Right hindlimb (tissue), 1 donor: ENCODE measurements around the gene MPPED1.
A peak's percentile ranks its signal among the peaks of the same experiment; 100 is the strongest.

Experiments used
- DNase-seq: peaks from one replicate; pipeline ENCODE4 v3.0.0-alpha.2; 2018

Gene MPPED1

DNA sequence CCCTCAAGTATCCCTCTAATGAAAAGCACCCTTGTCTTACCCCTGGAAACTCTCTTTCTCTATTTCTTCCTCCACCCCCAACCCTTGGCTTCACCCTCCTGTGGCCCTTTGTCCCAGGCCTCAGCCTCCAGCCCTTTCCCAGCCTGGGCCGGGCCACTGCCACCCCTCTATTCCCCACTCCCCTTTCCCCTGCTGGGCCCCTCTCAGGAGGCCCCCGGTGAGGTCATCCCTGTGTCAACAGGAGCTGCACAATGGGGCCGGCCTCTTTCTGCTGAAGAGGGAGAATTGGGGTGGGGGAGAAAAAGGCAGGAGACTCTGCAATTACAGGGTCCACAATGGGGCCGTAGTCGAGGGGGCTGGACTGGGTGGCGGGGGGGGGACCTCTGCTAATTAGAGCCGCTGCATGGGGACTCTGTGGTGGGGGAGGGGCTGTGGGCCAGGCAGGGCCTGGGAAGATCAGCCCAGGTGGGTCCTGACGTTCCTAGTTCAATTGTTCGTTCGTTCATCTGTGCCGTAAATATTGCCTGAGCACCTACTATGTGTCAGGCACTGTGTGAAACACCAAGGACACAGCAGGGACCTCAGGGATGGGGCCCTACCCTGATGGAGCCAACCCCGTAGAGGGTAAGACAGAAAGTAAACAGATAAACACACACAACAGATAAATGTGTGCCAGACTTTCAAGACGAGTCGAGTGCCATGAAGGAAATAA, 18.5 kb upstream of the MPPED1 start:
- DNase-seq = no peak

DNA sequence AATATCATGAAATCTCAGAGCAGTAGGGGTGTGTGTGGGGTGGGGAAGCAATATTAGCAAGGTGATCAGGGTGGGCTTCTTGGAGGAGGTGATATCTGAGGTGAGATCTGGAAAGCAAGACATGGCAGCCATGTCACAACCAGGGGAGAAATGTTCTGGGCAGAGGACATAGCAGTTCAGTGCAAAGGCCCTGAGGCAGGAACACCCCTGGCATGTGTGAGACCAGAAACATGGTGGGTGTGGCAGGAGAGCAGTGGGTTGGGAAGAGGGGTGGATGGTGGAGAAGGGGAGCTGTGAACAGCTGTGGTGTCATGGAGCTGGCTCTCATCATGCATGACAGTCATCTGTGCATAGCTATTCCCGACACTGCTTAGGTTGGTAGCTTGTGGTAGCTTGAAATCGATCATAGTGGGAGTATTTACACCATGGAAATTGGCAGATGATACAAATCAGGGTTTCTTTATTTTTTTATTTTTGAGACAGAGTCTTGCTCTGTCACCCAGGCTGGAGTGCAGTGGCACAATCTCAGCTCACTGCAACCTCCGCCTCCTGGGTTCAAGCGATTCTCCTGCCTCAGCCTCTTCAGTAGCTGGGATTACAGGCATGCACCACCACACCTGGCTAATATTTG, 17.9 kb upstream of the MPPED1 start:
- no peak for DNase-seq

DNA sequence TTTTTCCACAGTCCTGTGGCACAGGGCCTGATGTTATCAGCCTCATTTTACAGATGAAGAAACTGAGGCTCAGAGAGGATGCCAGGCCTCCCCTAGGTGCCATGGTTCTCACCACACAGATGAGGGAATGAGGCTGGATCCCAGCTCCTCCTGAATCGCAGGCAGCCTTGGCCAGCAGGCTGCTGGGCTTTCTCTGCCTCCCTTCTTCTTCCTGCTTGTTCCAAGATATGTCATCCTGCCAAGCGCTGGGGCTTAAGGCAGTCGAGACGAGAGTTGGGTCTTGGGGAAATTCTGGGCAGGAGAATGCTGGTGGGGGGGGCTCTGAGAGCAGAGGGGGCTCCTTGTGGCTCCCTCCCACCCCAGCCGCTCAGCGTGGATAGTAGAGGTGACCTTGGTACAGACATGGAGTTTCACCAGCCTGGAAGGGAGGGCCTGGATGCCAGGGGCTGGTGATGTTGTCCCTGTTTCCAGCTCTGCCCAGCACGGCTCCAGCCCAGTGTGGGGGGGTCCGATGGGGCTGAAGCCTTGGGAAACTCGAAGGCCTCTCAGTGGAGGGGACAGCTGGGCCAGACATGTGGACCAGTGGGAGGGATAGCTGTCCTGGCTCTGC, 16.6 kb upstream of the MPPED1 start:
- DNase-seq = no peak

DNA sequence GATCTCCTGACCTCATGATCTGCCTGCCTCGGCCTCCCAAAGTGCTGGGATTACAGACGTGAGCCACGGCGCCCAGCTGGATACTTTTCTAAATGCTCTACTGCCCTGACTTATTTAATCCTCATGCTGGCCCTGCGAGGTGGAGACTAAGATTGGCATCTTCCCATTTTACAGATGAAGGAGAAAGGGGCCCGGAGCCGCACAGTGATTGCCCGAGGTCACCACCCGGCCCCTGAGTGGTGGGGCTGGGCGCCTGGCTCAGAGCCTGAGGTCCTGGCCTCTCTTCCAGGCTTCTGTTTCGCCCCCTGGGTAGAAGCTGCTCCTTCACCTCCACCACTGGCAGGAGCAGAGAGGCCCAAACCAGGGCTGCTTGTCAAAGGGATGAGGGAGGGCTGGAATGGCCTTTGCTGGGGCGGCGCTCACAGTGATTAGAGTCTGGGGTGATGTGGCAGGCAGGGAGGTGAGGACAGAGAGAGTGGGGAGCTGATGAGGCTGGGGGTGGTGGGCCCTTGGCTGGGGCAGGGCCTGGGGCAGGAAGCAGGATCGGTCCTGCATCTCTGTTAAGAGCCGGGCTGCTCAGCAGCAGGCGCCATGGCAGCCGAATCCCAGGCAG, 15.4 kb upstream of the MPPED1 start:
- no peak for DNase-seq

DNA sequence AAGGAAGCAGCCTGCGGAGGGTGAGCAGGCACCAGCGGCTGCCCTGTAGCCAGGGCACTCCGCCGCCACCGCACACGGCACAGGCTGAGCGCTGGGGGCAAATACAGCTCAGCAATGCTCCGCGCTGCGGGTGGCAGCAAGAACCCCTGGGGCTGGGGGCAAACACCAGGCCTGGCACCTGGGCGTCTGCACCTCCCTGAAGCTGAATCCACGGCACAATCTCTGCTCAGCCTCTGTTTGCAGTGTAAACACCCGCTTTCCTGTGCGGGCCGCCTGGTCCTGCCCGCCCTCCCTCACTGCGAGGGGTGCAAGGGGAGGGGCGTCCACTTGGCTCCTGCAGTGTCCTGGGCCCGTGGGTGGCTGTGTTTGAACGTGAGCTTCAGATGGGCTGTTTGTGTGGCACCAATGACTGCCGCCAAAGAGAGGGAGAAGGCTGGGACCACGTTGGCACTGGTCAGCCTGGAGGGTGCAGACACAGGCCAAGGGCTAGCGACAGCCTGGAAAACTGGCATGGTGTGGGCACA, 14.8 kb upstream of the MPPED1 start:
- no peak for DNase-seq

DNA sequence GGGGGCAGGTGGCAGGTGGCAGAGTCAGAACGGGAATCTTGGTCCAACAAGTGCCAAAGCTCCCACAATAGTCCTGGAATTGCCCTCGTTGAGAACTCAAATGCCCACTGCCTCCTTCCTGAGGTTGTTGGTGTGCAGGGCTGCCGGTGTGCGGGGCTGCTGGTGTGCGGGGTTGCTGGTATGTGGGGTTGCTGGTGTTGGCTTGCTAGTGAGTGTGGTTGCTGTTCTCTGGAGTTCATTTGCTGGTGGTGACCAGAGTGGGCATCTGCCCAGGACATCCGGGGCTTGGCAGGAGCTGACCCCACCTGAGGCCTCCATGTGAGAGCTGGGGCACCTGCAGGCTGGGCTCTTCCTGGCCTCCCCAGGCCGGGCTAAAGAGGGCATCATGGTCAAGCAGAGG, 14.0 kb upstream of the MPPED1 start:
- no peak for DNase-seq

DNA sequence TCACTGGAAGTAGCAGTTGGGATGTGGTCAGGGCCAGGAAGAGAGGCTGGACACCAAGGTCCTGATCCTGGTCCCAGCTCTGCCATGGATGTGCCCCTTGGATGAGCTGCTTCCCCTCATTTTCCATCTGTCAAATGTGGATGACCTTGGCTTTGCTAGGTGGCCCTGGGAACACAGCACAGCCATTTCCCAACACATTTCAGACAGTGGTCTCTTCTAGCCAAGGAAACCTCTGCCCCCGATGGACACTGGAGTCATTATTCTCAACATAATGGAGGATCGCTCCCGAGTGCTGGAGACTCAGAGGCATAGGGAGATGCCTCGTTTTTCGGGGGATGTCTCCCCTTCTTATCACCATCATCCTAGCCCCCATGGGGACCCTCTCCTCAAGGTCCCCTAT, 13.6 kb upstream of the MPPED1 start:
- DNase-seq = peak; percentile 12

DNA sequence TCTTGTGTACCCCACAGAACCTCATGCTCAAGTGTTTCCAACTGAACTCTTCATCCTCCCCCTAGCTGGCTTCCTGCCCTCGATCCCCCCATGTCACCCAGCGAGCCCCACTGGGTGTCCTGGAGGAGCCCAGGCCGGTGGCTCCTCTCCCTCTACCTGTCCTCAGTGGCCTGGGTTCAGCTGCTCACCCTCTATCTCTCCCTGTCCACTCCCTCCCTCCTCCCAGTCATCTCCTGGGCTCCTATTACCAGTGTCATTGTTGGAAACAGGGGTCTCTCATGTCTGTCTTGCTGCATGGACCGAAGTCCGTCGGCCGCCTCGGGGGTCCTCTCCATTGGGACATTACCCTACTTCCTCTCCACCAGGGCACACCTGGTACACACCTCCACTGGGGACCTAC, 12.9 kb upstream of the MPPED1 start:
- DNase-seq = no peak

DNA sequence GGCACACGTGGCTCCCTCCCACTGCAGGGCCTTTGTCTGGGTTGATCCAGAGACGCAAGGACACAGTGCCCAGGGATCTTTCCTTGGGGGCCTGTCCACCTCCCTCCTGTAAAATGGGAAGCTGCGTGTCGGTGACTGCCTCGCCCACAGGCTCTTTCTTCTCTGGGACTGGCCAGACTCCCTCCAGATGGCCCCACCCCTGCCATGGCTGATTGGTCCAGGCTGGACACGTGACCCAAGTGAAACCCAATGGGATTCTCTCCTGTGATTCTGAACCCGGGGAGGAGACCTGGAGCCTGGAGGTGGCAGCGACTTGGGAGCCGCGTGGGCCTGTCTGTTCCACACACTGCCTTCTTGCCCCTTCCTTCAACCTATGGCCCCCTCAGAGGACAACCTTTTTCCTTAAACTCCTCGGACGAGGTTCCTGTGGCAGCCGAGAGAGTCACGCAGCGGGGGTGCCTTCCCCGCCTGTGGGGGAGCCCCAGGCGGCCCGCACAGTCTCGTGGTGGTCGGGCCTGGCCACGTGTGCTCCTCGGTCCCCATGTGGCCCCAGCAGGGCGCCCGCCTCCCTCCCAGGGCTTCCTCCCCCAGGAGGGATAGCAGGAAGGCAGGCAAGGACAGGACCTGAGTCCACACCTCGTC, 12.4 kb upstream of the MPPED1 start:
- no peak for DNase-seq

DNA sequence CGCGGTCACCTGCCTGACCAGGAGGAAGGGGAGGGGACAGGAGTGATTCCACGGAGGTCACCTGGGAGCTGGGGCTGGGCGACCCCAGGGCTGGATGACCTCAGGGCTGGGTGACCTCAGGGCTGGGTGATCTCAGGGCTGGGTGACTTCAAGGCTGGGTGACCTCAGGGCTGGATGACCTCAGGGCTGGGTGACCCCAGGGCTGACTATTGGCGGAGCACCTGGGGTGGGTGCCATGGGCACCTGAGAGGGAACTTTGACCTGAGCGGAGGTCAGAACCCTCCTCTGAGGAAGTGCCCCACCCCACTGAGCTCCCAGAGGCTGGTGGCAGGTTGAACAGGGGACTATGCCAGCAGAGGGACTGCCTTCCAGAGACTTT, 11.8 kb upstream of the MPPED1 start:
- no peak for DNase-seq

DNA sequence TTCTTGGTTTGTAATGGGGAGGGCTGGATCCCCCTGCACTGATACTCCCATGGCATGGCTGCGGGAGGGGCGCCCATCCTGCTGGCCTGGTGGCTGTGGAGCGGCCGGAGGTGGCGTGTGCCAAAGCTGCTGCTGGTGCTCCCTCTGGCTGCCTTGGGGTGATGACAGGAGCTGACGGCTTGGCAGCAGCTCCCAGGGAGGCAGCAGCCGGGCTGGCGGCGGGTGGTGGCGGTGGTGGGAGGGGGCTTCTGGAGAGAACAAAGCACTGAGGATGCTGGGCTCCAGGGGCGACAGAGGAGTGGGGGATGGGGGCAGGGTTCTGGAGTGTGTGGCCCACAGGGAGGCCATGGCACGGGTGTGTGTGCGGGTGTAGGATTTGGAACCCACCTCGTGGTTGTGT, 11.4 kb upstream of the MPPED1 start:
- no peak for DNase-seq

DNA sequence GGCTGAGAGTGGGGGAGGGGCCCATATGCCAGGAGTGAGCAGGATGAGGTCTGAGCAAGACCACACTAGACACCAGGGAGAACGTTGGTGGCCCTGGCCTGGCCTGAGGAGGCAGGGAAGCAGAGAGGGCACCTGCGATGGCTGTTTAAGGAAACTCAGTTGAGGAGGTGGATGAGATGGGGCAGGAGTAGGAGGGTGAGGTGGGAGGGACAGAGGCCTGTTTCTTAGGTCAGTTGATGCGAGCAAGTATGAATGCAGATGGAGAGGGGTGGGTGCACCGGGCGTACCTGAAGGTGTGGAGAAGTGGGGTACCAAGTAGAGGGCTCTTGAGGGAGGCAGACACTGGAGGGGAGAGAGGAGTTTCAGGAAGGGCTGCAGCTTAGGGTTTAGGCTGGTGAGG, 10.6 kb upstream of the MPPED1 start:
- DNase-seq = no peak

DNA sequence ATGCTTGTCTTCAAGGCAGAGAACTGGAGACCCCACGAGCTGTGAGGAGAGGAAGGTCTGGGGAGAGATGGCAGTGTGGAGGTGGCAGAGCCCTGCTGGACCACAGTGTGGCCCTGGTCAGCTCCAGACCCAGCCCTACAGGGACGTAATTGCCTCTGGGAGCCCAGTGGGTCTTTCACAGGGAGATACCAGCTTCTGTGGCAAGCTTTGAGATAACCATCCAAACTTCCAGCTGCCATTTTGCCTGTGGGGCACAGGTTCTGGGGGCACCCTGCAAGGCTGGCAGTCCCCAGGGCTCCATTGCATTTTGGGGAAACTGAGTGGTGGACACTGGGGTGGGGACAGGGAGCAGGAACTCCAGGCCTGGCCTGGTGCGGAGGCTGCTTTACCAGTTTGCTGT, 10.2 kb upstream of the MPPED1 start:
- DNase-seq = no peak

DNA sequence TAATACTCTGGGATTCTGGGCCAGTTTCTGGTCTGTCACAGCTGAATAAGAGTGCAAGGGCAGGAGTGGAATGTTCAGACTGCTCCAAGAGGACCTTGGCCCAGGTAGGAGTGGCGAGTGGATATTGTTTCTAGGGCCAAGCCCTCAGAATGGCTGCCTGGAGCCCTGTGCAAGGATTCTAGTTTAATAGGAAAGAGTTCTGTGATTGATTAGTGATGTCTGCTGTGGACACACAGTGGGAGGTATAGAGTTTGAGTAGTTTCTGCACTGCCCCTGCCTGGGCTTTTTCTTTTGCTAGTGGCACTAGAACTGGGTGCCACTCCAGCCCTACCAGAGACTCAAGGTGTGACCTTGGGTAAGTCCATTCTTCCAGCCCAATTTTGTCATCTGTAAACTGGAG, 9.7 kb upstream of the MPPED1 start:
- DNase-seq = no peak

DNA sequence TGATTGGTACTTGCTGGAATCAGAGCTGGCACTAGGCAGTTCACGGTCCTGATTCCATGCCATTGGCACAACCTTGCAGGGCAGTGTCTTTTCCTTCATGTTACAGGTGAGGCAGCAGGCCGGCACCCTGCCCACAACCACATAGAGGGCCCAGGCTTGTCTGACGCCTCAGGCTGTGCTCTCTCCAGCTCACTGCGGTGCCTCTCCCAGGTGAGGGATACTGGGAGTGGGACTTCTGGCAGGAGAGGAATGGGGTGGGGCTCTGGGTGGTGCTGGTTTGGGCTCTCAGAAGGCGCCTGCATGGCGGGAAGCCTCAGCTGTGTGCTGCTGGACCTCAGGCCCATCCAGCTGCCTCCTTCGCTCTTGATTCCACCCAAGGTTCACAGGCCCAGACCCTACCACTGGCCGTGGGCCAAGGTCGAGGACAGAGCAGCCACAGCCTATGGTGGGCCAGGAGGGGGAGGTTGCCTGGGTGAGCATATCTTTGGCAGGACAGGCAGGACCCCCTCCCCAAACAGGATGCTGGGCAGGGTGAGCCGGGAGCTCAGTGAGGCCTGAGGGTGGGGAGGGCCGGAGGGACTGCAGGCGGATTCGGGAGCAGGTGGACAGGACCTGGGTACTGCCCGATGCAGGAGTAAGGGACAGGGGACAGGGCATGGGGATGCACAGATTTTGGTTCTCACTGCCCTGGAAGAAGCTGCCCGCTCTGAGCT, 7.0 kb upstream of the MPPED1 start:
- DNase-seq = no peak

DNA sequence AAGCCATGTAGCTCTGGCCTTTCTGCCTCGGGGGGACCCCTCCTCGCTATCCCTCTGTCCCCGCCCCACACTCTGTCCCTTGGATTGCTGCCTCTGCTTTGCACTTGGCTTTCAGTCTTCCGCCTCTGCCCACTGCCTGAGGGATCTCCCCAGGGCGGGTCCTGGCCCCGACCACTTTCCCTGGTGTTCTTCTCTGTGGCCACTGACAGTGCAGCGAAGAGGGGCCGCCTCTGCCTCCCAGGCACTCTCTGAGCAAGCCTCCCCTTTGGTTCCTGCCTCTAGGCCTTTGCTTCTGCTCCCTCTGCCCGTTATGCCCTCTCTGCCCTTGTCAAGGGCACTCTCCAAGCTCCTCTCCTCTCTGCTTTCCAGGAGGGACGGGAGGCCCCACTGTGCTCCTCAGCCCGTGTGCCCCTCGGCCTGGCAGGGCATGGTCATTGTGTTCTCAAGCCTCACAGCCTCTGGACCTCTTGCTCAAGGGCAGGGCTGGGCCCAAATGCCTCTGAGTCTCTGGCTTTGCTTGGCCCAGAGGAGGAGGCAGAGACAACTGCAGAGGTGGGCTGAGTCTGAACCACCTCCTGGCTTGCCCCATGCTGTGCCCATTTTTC, 5.5 kb upstream of the MPPED1 start:
- DNase-seq = no peak

DNA sequence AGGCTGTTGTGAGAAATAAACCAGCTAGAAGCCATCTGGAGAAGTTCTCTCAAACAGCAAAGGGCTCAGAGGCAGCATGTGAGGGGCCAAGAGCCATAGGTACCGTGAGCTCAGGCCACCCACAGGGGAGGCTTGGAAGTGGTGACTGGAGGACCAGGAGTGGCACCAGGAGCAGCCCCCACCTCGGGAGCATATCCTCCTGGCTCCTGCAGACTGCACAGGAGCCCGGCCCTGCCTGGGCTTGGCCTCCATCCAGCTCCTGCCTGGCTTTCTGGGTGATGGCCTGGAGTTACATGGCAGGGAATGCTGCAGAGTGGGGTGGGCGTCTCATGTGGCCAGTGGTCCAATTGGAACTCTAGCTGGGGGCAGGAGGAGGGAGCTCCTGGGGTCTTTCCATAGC, 4.2 kb upstream of the MPPED1 start:
- no peak for DNase-seq

DNA sequence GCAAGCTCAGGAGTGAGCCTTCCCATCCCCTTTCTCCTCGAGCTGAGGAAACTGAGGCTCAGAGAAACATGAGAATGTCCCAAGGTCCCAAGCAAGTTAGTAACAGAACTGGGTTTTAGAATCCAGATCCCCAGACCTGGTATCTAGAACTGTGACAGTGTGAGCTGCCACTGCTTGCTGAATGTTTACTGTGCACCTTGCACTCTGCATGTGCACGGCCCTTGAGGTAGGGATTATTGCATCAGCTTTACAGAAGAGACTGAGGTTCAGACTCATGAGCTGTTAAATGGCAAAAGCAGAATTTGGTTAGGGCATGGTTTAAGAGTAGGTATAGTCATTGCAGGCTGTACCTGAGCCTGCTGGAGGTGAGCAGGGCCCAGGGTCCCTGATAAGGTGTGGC, 3.8 kb upstream of the MPPED1 start:
- no peak for DNase-seq

DNA sequence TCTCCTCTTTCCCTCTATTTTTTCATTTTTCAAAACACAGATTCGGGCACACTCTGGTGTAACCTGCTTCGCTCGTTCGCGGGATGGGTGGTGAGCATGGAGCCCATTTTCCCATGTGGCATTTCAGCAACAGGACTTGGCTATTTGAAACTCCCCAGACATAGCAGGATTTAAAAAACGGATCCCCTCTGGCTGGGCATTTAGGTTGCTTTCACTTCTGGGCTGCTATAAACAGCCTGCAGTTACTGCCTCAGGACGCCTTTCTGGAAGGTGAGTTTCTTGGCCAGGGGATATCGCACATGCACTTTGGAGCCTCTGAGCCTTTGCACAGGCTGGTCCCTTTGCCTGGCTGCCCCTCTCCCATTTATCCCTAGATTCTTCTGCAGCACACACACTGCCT, 2.8 kb upstream of the MPPED1 start:
- DNase-seq = no peak

DNA sequence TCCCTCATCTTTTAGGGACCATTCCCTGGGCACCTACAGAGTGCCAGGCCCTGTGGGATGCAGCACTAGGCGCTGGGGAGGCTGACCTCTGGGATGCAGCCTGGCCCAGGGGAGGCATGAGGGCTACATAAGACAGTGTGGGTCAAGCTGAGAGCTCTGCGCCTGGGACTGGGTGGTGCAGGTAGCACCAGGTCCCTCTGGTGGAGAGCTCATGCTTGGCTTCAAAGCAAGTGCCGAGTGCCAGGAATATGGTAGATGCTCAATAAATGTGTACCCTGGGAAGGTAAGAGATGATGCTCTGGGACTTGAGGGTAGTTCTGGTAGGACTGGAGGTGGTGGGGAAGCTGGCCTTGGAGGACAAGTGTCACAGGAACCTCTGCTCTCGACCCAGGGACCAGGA, 2.0 kb upstream of the MPPED1 start:
- DNase-seq = no peak

DNA sequence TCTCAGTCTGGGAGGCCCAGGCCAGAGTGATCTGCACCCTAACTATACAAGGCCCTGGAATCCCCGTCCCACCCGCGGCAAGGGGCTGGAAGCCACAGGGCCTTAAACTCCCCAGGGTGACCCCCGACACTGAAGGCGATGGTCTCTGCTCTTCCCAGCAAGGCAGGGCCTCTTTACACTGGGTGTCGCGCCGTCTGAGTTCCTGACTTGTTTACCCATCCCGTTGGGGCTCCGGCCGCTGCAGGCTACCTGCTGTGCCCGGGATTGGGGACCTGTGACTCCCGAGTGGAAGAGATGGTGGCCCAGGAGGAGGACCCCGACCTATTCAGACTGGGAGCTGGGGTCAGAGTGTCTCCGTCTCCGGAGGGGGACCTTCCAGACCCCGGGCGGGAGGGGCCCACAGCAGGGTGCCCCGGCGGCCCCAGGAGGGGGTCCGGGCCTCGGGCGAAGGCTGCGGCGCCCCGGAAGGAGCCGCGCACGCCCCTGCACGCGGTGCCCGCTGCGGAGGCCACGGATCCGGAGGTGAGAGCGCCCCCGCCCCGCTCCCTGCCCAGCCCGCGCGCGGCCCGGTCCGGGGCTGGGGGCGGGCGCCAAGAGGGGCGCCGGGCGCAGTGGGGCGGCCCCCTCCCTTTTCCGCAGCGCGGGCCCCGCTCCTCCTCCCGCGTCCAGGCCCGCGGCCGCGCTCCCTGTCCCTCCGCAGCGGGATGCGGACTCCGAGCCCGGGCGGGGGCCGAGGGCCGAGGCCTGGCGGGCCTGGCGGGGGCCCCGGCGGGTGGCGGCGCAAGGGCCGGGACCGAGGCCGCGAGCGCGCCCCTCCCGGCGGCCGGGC, 560 bp upstream of the MPPED1 start:
- DNase-seq = no peak
